ENCODE measurements around the gene MAP3K6.
A peak's percentile ranks its signal among the peaks of the same experiment; 100 is the strongest.

MAP3K6 gene, protein sequence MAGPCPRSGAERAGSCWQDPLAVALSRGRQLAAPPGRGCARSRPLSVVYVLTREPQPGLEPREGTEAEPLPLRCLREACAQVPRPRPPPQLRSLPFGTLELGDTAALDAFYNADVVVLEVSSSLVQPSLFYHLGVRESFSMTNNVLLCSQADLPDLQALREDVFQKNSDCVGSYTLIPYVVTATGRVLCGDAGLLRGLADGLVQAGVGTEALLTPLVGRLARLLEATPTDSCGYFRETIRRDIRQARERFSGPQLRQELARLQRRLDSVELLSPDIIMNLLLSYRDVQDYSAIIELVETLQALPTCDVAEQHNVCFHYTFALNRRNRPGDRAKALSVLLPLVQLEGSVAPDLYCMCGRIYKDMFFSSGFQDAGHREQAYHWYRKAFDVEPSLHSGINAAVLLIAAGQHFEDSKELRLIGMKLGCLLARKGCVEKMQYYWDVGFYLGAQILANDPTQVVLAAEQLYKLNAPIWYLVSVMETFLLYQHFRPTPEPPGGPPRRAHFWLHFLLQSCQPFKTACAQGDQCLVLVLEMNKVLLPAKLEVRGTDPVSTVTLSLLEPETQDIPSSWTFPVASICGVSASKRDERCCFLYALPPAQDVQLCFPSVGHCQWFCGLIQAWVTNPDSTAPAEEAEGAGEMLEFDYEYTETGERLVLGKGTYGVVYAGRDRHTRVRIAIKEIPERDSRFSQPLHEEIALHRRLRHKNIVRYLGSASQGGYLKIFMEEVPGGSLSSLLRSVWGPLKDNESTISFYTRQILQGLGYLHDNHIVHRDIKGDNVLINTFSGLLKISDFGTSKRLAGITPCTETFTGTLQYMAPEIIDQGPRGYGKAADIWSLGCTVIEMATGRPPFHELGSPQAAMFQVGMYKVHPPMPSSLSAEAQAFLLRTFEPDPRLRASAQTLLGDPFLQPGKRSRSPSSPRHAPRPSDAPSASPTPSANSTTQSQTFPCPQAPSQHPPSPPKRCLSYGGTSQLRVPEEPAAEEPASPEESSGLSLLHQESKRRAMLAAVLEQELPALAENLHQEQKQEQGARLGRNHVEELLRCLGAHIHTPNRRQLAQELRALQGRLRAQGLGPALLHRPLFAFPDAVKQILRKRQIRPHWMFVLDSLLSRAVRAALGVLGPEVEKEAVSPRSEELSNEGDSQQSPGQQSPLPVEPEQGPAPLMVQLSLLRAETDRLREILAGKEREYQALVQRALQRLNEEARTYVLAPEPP (N-terminal part only)

GRCh38 chr1:27366411-27367159 is at the start of gene MAP3K6:
TSS of gene MAP3K6 (minus strand) at chr1:27366961. CDS start at chr1:27366597, 364 bp downstream.
- Histone ChIP-seq H3F3A (ENCODE audit: insufficient read depth, low read length) (peaks cover 3% of the 10 kb centered on the region; the same call in 1 of the 2 replicates), H4K20me1 (ENCODE audit: insufficient read depth, low read length) (no peaks in the 10 kb centered on the region), H3K79me2 (ENCODE audit: low read length) (no peaks in the 10 kb centered on the region), H3K9me3 (replicated peaks; ENCODE audit: insufficient read depth, low read length) (no peaks in the 10 kb centered on the region), H3K36me3 (replicated peaks; ENCODE audit: insufficient read depth, low read length) (no peaks in the 10 kb centered on the region), H2AFZ (ENCODE audit: low read length) (peak within 1 kb of the TSS; percentile 95), H3K9me2 (replicated peaks; ENCODE audit: insufficient read depth, low read length) (no peaks in the 10 kb centered on the region), H3K9ac (ENCODE audit: low read length) (peak within 1 kb of the TSS; percentile 51; the same call in 1 of the 2 replicates), H3K4me2 (ENCODE audit: low read depth, low read length) (peak within 1 kb of the TSS; percentile 99), H3K4me3 (ENCODE audit: low read length) (peak within 1 kb of the TSS; percentile 79), H3K27me3 (replicated peaks; ENCODE audit: insufficient read depth, low read length) (no peaks in the 10 kb centered on the region), H3K27ac (ENCODE audit: low read length) (no peak within 1 kb of the TSS), H3K4me1 (ENCODE audit: low read length) (peaks cover 8% of the 10 kb centered on the region)
- DNase-seq: peak; percentile 64
- TF ChIP-seq EZH2phosphoT487 (IDR thresholded peaks at IDR 0.05; ENCODE audit: low read length) (no peak), CTCF (IDR thresholded peaks at IDR 0.05; ENCODE audit: low read length) (peak; percentile 43)

DNA sequence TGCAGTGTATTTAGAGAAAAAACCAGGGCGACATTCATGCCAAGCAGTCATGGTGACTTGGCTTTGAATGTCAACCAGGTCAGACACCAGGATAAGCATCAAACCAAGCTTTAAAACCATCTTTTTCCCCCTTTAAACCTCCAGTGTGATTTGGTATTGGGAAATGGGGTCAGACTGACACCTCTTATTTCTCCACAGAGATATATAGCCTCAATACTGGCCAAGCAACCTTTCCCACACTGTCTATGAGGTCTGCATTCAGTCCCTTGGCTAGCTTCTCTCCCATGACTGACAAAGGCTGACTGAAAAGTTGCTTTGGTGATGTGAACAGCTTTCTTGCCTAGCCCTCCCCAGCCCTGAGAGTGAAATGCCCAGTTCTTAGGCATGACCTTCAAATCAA is 47.3 kb upstream of the MAP3K6 start:
- Histone ChIP-seq H3K4me3 (ENCODE audit: low read length) (no peak overlapping the region), H3K9ac (ENCODE audit: low read length) (no peak overlapping the region), H3K4me1 (ENCODE audit: low read length) (peaks cover 16% of the 10 kb centered on the region), H4K20me1 (ENCODE audit: insufficient read depth, low read length) (no peaks in the 10 kb centered on the region), H2AFZ (ENCODE audit: low read length) (no peak overlapping the region), H3K27me3 (replicated peaks; ENCODE audit: insufficient read depth, low read length) (no peaks in the 10 kb centered on the region), H3K9me2 (replicated peaks; ENCODE audit: insufficient read depth, low read length) (no peaks in the 10 kb centered on the region), H3K27ac (ENCODE audit: low read length) (no peak overlapping the region), H3K9me3 (replicated peaks; ENCODE audit: insufficient read depth, low read length) (no peaks in the 10 kb centered on the region), H3K4me2 (ENCODE audit: low read depth, low read length) (no peak overlapping the region), H3K79me2 (ENCODE audit: low read length) (peaks cover 20% of the 10 kb centered on the region), H3F3A (ENCODE audit: insufficient read depth, low read length) (0 out of 2 replicates have a peak, but pooled peaks cover 6% of the 10 kb centered on the region), H3K36me3 (replicated peaks; ENCODE audit: insufficient read depth, low read length) (no peaks in the 10 kb centered on the region; the same call in 1 of the 2 replicates)
- TF ChIP-seq EZH2phosphoT487 (IDR thresholded peaks at IDR 0.05; ENCODE audit: low read length) (no peak), CTCF (IDR thresholded peaks at IDR 0.05; ENCODE audit: low read length) (no peak), EZH2 (optimal IDR thresholded peaks at IDR 0.05; ENCODE audit: low read depth, low read length) (no peak)
- DNase-seq: no peak

DNA sequence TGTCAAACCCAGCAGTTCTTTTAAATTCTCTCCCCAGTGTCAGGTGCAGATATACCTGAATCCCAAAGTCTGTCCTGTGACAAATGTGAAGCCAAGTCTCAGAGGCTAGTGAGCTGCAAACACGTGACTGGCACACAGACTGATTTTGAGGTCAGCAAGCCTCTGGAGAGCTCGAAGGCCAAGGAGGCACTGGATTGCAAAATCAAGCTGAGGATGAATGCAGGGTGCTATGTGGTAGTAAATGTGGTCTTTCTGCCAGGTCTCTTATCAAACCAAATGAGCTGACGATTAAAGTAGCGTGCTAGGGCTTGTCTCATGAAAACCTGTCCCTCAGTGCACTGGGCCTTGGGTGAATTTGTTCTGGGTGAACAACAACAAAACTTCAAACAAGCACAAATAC is 46.2 kb upstream of the MAP3K6 start:
- no peaks in the 10 kb centered on the region for H3K9me3 ChIP-seq (replicated peaks; ENCODE audit: insufficient read depth, low read length)
- no peak overlapping the region for H3K9ac ChIP-seq (ENCODE audit: low read length)
- H2AFZ ChIP-seq (ENCODE audit: low read length): no peak overlapping the region
- H3K27ac ChIP-seq (ENCODE audit: low read length): no peak overlapping the region
- DNase-seq: no peak
- H3F3A ChIP-seq (ENCODE audit: insufficient read depth, low read length): no peaks in the 10 kb centered on the region
- H3K9me2 ChIP-seq (replicated peaks; ENCODE audit: insufficient read depth, low read length): no peaks in the 10 kb centered on the region
- H3K4me3 ChIP-seq (ENCODE audit: low read length): no peak overlapping the region
- H3K79me2 ChIP-seq (ENCODE audit: low read length): peaks cover 16% of the 10 kb centered on the region
- peaks cover 7% of the 10 kb centered on the region for H3K4me1 ChIP-seq (ENCODE audit: low read length)
- no peaks in the 10 kb centered on the region for H3K27me3 ChIP-seq (replicated peaks; ENCODE audit: insufficient read depth, low read length)
- H3K36me3 ChIP-seq (replicated peaks; ENCODE audit: insufficient read depth, low read length): no peaks in the 10 kb centered on the region; the same call in 1 of the 2 replicates
- TF ChIP-seq CTCF (IDR thresholded peaks at IDR 0.05; ENCODE audit: low read length) (no peak), EZH2phosphoT487 (IDR thresholded peaks at IDR 0.05; ENCODE audit: low read length) (no peak), EZH2 (optimal IDR thresholded peaks at IDR 0.05; ENCODE audit: low read depth, low read length) (no peak)
- no peak overlapping the region for H3K4me2 ChIP-seq (ENCODE audit: low read depth, low read length)
- no peaks in the 10 kb centered on the region for H4K20me1 ChIP-seq (ENCODE audit: insufficient read depth, low read length)

Data from MM.1S (cell line).